Smooth muscle cell (in vitro differentiated cells): ENCODE data around the gene TBCD. TPM values are rescaled to one million over a fixed set of nuclear protein-coding genes. Genes with fewer than 3 reads are reported as not detected.

Experiments used
- DNase-seq: peaks from one replicate; lab custom pipeline; 2025; ENCODE audit not compliant: unreplicated experiment; lab: John Stamatoyannopoulos, UW
- H2AFZ ChIP-seq: fragments of 200-600 bp; sonication (generic); 2 replicates; pipeline ENCODE4 v1.6.0; 2016; ENCODE audit warnings: antibody characterized with exemption, low read depth, mild to moderate bottlenecking
- H3F3A ChIP-seq: fragments of 200-600 bp; sonication (generic); 2 replicates; pipeline ENCODE4 v1.6.0; 2017; ENCODE audit warnings: antibody characterized with exemption, low read depth
- H3K27ac ChIP-seq: fragments of 200-600 bp; sonication (generic); 2 replicates; pipeline ENCODE4 v1.5.1; 2016; ENCODE audit warnings: low read depth, mild to moderate bottlenecking
- H3K27me3 ChIP-seq: fragments of 200-600 bp; sonication (generic); 2 replicates; pipeline ENCODE4 v1.6.1; 2016; ENCODE audit warnings: low read depth, mild to moderate bottlenecking
- H3K36me3 ChIP-seq: fragments of 200-600 bp; sonication (generic); 2 replicates; pipeline ENCODE4 v1.5.1; 2016; ENCODE audit warnings: low read depth
- H3K4me1 ChIP-seq: fragments of 200-600 bp; sonication (generic); 2 replicates; pipeline ENCODE4 v1.5.1; 2016; ENCODE audit warnings: low read depth
- H3K4me2 ChIP-seq: fragments of 200-600 bp; sonication (generic); 2 replicates; pipeline ENCODE4 v1.6.0; 2016; ENCODE audit warnings: mild to moderate bottlenecking
- H3K4me3 ChIP-seq: fragments of 200-600 bp; sonication (generic); 2 replicates; pipeline ENCODE4 v1.5.1; 2016; ENCODE audit warnings: mild to moderate bottlenecking
- H3K79me2 ChIP-seq: fragments of 200-600 bp; sonication (generic); 2 replicates; pipeline ENCODE4 v1.6.0; 2016; ENCODE audit warnings: low read depth, mild to moderate bottlenecking
- H3K9ac ChIP-seq: fragments of 200-600 bp; sonication (generic); 2 replicates; pipeline ENCODE4 v1.6.0; 2016; ENCODE audit warnings: low read depth
- H3K9me3 ChIP-seq: fragments of 200-600 bp; sonication (generic); replicated peaks from 2 replicates; pipeline ENCODE4 v1.5.1; 2016; ENCODE audit warnings: low read depth
- H4K20me1 ChIP-seq: fragments of 200-600 bp; sonication (generic); 2 replicates; pipeline ENCODE4 v1.6.0; 2016; ENCODE audit warnings: low read depth
- CTCF ChIP-seq: fragments of 200-600 bp; sonication (generic); IDR thresholded peaks from 2 replicates; pipeline ENCODE4 v1.5.1; 2017; ENCODE audit warnings: borderline replicate concordance, mild to moderate bottlenecking, antibody characterized with exemption; ENCODE audit not compliant: insufficient read depth, poor library complexity, severe bottlenecking
- WGBS: methylation state at CpG from one replicate; pipeline ENCODE4 v1.1.7; 2016; ENCODE audit warnings: low lambda C conversion rate; 5-methylcytosine and 5-hydroxymethylcytosine counted together
- polyA plus RNA-seq: library from polyadenylated mRNA; unstranded; fragments of >200 nt; fragmentation: Nextera tagmentation; extraction: Ambion mirVana; gene quantifications from 2 replicates; pipeline ENCODE4 v1.2.1, GENCODE V29; 2016
- total RNA-seq: library from RNA; depleted of rRNA; stranded (reverse); fragments of >200 nt; gene quantifications from 2 replicates; pipeline ENCODE4 v1.2.3, GENCODE V29; 2014

TBCD gene
- total and polyA plus RNA-seq, 2 experiments from 2014 or later: 29.1 to 38.8 TPM

DNA sequence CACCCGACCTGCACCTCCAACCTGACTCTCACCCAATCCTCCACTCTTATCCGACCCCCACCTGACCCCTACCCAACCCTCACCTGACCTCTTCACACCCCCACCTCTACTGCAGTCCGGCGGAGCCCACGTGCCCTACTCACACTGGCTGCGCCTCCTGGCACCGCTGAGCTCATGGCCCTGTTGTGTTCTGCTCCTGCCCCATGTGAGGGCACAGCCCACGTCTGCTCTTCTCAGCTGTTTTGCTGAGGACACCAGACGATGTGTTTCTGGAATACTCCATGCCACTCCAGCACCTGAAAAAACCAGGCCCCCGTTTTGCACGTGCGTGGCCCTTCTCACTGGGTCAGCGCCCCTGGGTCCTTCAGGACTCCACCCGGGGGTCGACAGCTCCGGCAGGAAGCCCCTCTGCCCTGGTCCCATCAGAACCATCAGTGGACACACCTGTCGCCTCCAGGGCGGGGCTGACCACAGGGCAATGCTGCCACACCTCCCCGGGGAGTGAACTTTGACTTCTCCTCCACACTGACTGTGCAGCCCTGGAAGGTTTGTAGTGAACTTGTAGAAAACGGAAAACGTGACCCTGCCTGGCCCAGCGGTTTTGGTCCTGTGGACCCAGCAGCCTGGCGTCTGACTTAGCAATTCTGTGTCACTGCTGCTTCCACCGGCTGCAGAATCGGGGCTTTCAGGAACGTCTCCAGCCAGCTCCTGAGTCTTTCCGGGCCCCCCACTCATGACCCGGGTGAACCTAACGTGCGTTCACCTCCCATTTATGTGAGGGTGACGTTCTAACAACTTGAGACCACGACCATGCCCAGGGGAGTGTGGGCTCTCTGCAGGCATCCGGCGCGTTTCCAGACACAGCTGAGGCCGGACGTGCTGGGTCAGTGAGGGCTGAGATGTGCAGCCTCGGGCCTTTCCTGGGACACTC, 47.7 kb upstream of the TBCD start:
- Histone ChIP-seq H3K9me3 (no peaks in the 10 kb centered on the region), H3K27me3 (no peaks in the 10 kb centered on the region), H3K79me2 (no peaks in the 10 kb centered on the region), H3K36me3 (no peaks in the 10 kb centered on the region), H3K9ac (no peak overlapping the region), H4K20me1 (no peaks in the 10 kb centered on the region), H3K27ac (no peak overlapping the region), H3K4me2 (no peak overlapping the region), H3K4me3 (no peak overlapping the region), H3F3A (no peaks in the 10 kb centered on the region), H2AFZ (no peak overlapping the region), H3K4me1 (no peaks in the 10 kb centered on the region)
- 88% methylated on average over 36 of the region's 38 CpGs for WGBS
- no peak for TF ChIP-seq CTCF
- no peak for DNase-seq

GRCh38 chr17:82704886-82705285, 47.0 kb upstream of the TBCD start:
- H3K4me1 ChIP-seq: no peaks in the 10 kb centered on the region
- H3K4me3 ChIP-seq: no peak overlapping the region
- no peaks in the 10 kb centered on the region for H3F3A ChIP-seq
- no peaks in the 10 kb centered on the region for H3K36me3 ChIP-seq
- H3K27ac ChIP-seq: no peak overlapping the region
- no peaks in the 10 kb centered on the region for H3K27me3 ChIP-seq
- DNase-seq: no peak
- H4K20me1 ChIP-seq: no peaks in the 10 kb centered on the region
- no peaks in the 10 kb centered on the region for H3K79me2 ChIP-seq
- no peak overlapping the region for H3K4me2 ChIP-seq
- 85% methylated on average over 13 of the region's 13 CpGs for WGBS
- H3K9me3 ChIP-seq: no peaks in the 10 kb centered on the region
- no peak for TF ChIP-seq CTCF
- no peak overlapping the region for H2AFZ ChIP-seq
- H3K9ac ChIP-seq: no peak overlapping the region

DNA sequence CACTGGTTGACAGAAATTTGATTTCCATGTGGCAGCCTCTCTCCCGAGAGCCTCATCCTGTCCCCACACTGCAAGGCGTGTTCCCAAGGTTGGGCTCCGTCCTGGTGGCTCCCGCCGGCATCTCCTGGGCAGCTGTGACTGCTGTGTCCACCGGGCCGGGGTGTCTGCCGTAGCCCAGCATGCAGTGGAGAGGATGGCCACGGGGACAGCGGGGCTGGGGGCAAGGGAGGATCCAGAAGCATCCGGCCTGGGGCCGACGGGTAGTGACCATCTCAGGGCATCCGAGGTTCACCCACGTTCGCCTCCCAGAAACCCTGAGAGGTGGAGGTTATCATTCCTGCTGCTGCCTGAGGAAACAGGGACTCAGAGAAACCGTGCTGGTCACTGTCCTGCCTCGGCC, 46.1 kb upstream of the TBCD start:
- Histone ChIP-seq H2AFZ (no peak overlapping the region), H4K20me1 (no peaks in the 10 kb centered on the region), H3K36me3 (no peaks in the 10 kb centered on the region), H3K9ac (no peak overlapping the region), H3K27ac (no peak overlapping the region), H3F3A (no peaks in the 10 kb centered on the region), H3K9me3 (no peaks in the 10 kb centered on the region), H3K4me3 (no peak overlapping the region), H3K4me1 (no peaks in the 10 kb centered on the region), H3K27me3 (no peaks in the 10 kb centered on the region), H3K4me2 (no peak overlapping the region), H3K79me2 (no peaks in the 10 kb centered on the region)
- WGBS: 92% methylated on average over 18 of the region's 18 CpGs
- no peak for DNase-seq
- no peak for TF ChIP-seq CTCF
